Lung (tissue), 12 donors: ENCODE data around the gene CFAP410. TPM values are rescaled to one million over a fixed set of nuclear protein-coding genes. Genes with fewer than 3 reads are reported as not detected.
A peak's percentile ranks its signal among the peaks of the same experiment; 100 is the strongest.
"Not testable (repeated sequence)": the region's sequence is repeated elsewhere in the genome, so short reads cannot be mapped to it uniquely, and the experiment has no call there.

Experiments used
- ATAC-seq: fragments of 200-7000 bp; cut with Tn5 transposase; one replicate; pipeline ENCODE4 v1.9.1; 2020; ENCODE audit warnings: moderate number of reproducible peaks; ENCODE audit not compliant: insufficient read depth, low FRiP score
- DNase-seq, 3 donors: peaks; one replicate each; pipeline ENCODE4 v3.0.0-alpha.2; 2013 to 2017
- H3K27ac ChIP-seq, 2 donors: one replicate each; pipeline ENCODE4 v1.5.1; 2013; ENCODE audit warnings: mild to moderate bottlenecking in 2 of 2, moderate library complexity in 2 of 2, control low read depth in 1 of 2, inconsistent platforms in 1 of 2, low read depth in 1 of 2, low read length in 1 of 2
- H3K27me3 ChIP-seq, 3 donors: one replicate each; pipeline ENCODE4 v1.5.1; 2013; ENCODE audit warnings: low read length in 2 of 3; ENCODE audit not compliant: control insufficient read depth in 3 of 3, insufficient read depth in 3 of 3
- H3K36me3 ChIP-seq, 4 donors: one replicate each; pipeline ENCODE4 v1.5.1; 2013; ENCODE audit warnings: low read length in 4 of 4, mild to moderate bottlenecking in 1 of 4, moderate library complexity in 1 of 4; ENCODE audit not compliant: control insufficient read depth in 4 of 4, insufficient read depth in 4 of 4
- H3K4me1 ChIP-seq, 5 donors: one replicate each; pipeline ENCODE4 v1.5.1; 2013; ENCODE audit warnings: low read length in 5 of 5, mild to moderate bottlenecking in 2 of 5, moderate library complexity in 1 of 5; ENCODE audit not compliant: control insufficient read depth in 5 of 5, insufficient read depth in 5 of 5
- H3K4me3 ChIP-seq: one replicate; pipeline ENCODE4 v1.5.1; 2013; ENCODE audit warnings: mild to moderate bottlenecking, control low read depth, moderate library complexity
- H3K9ac ChIP-seq, 2 donors: one replicate each; pipeline ENCODE4 v1.5.1; 2013; ENCODE audit warnings: low read length in 2 of 2, control low read depth in 1 of 2; ENCODE audit not compliant: insufficient read depth in 1 of 2
- H3K9me3 ChIP-seq, 4 donors: one replicate each; pipeline ENCODE4 v1.5.1; 2013; ENCODE audit warnings: low read length in 3 of 4, mild to moderate bottlenecking in 1 of 4, moderate library complexity in 1 of 4; ENCODE audit not compliant: control insufficient read depth in 4 of 4, insufficient read depth in 3 of 4
- WGBS, 2 donors: extraction: QIAGEN DNeasy Blood & Tissue Kit; methylation state at CpG; one replicate each; pipeline ENCODE4 v1.1.7; 2013; 5-methylcytosine and 5-hydroxymethylcytosine counted together
- polyA plus RNA-seq, 2 donors: library from polyadenylated mRNA; stranded (reverse); fragments of 200-250 nt; gene quantifications; one replicate each; pipeline ENCODE4 v1.2.1, GENCODE V29; 2013
- total RNA-seq, 2 donors: library from RNA; depleted of rRNA in 1 of 2; stranded (reverse); fragments of >200 nt in 1 of 2; gene quantifications; one replicate each; pipeline ENCODE4 v1.2.1, GENCODE V29; 2014 to 2021
- TF ChIP-seq, protein P1 (sequence below): IDR thresholded peaks from 2 replicates; pipeline ENCODE4 v1.5.1; 2012; ENCODE audit warnings: mild to moderate bottlenecking; ENCODE audit errors: control extremely low read depth, extremely low read depth
- donor health status: control.
- donor health status: control.
- donor health status: Bipolar disorder and iron deficiency.
- donor health status: healthy.
- donor health status: DM: yes; HTN: yes; CAD: no.

CFAP410 gene
- total and polyA plus RNA-seq, 4 donors, result 24.3 to 72.7 (median 39.5) TPM

- peak; percentile 56 for ATAC-seq
- peaks cover 0 to 32% (median 13%) of the 10 kb centered on the region in 3 donors for H3K27me3 ChIP-seq
- H3K9ac ChIP-seq, result no peak overlapping the region
- H3K4me3 ChIP-seq, result no peak overlapping the region
- peaks cover 0 to 7% (median 3%) of the 10 kb centered on the region in 5 donors for H3K4me1 ChIP-seq
- 36 to 47% methylated on average over 22 of the region's 22 CpGs for WGBS, 2 donors
- peak in 1 of 3 donors; percentile 50 for DNase-seq
- TF ChIP-seq, protein P1, sequence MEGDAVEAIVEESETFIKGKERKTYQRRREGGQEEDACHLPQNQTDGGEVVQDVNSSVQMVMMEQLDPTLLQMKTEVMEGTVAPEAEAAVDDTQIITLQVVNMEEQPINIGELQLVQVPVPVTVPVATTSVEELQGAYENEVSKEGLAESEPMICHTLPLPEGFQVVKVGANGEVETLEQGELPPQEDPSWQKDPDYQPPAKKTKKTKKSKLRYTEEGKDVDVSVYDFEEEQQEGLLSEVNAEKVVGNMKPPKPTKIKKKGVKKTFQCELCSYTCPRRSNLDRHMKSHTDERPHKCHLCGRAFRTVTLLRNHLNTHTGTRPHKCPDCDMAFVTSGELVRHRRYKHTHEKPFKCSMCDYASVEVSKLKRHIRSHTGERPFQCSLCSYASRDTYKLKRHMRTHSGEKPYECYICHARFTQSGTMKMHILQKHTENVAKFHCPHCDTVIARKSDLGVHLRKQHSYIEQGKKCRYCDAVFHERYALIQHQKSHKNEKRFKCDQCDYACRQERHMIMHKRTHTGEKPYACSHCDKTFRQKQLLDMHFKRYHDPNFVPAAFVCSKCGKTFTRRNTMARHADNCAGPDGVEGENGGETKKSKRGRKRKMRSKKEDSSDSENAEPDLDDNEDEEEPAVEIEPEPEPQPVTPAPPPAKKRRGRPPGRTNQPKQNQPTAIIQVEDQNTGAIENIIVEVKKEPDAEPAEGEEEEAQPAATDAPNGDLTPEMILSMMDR, result no peak
- no peaks in the 10 kb centered on the region for H3K36me3 ChIP-seq
- peak overlapping the region in 1 of 2 donors; percentile 55 for H3K27ac ChIP-seq
- H3K9me3 ChIP-seq, result no peaks in the 10 kb centered on the region
Measured at GRCh38 chr21:44347911-44348451, 8.8 kb upstream of the CFAP410 start.

GRCh38 chr21:44345495-44345894 is 6.3 kb upstream of the CFAP410 start:
- no peak overlapping the region for H3K4me3 ChIP-seq
- no peaks in the 10 kb centered on the region for H3K36me3 ChIP-seq
- DNase-seq, result no peak
- no peak overlapping the region for H3K9ac ChIP-seq
- H3K27ac ChIP-seq, result no peak overlapping the region
- H3K9me3 ChIP-seq, result no peaks in the 10 kb centered on the region
- WGBS, 2 donors, result 71 to 74% methylated on average over 11 of the region's 11 CpGs
- TF ChIP-seq, protein P1, result no peak
- no peak for ATAC-seq
- H3K27me3 ChIP-seq, result peaks cover 0 to 14% (median 4%) of the 10 kb centered on the region in 3 donors
- H3K4me1 ChIP-seq, result peaks cover 0 to 7% (median 0%) of the 10 kb centered on the region in 5 donors

- Histone ChIP-seq H3K9ac (no peak overlapping the region), H3K9me3 (no peaks in the 10 kb centered on the region), H3K27me3 (peaks cover 0 to 12% (median 4%) of the 10 kb centered on the region in 3 donors), H3K27ac (no peak overlapping the region), H3K4me1 (peaks cover 0 to 12% (median 6%) of the 10 kb centered on the region in 5 donors), H3K4me3 (no peak overlapping the region), H3K36me3 (no peaks in the 10 kb centered on the region)
- ATAC-seq, result no peak
- TF ChIP-seq, protein P1, result no peak
- no peak for DNase-seq
- 77 to 82% methylated on average over 17 of the region's 17 CpGs for WGBS, 2 donors
Measured at GRCh38 chr21:44344541-44345183, 5.5 kb upstream of the CFAP410 start.

DNA sequence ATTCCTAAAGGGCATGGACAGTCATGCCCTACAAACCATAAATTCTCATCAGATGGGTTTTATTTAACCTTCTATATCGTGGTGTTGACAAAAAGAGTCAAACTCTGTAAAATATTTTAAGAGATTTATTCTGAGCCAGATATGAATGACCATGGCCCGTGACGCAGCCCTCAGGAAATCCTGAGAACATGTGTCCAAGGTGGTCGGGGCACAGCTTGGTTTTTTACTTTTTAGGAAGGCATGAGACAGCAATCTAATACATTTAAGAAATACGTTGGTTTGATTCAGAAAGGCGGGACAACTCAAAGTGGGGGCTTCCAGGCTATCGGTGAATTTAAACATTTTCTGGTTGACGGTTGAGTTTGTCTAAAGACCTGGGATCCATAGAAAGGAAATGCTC is 3.8 kb upstream of the CFAP410 start:
- WGBS, 2 donors, result 71 to 73% methylated on average over 8 of the region's 8 CpGs
- peaks cover 0 to 13% (median 6%) of the 10 kb centered on the region in 5 donors for H3K4me1 ChIP-seq
- H3K4me3 ChIP-seq, H3K27me3 ChIP-seq, ATAC-seq, H3K27ac ChIP-seq, H3K36me3 ChIP-seq, DNase-seq, H3K9ac ChIP-seq, H3K9me3 ChIP-seq: not testable (repeated sequence)

- DNase-seq, H3K9ac ChIP-seq: not testable (repeated sequence)
Measured at GRCh38 chr21:44341726-44342458, 2.7 kb upstream of the CFAP410 start.

More at GRCh38 chr21:44341726-44342458, 2.7 kb upstream of the CFAP410 start:
- not testable (repeated sequence) for ATAC-seq, H3K9me3 ChIP-seq, H3K27me3 ChIP-seq, H3K4me3 ChIP-seq, H3K27ac ChIP-seq, H3K36me3 ChIP-seq
- H3K4me1 ChIP-seq, result peaks cover 0 to 24% (median 6%) of the 10 kb centered on the region in 5 donors
- 76 to 82% methylated on average over 12 of the region's 12 CpGs for WGBS, 2 donors
